ENCODE data around the gene LBX1. TPM values are rescaled to one million over a fixed set of nuclear protein-coding genes. Genes with fewer than 3 reads are reported as not detected.

The LBX1 gene
- not detected in 2 replicates for total RNA-seq
- not detected in 2 replicates for polyA plus RNA-seq
- polyA plus RNA-seq (2011; cell fraction: cytosol; rRNA removed) = not detected in 2 replicates
- polyA plus RNA-seq (2011; cell fraction: nucleus; rRNA removed) = not detected in 2 replicates
- not detected in 2 replicates for polyA plus RNA-seq (2012)
- not detected in 2 replicates for polyA minus RNA-seq
- polyA minus RNA-seq (2011; cell fraction: cytosol; rRNA and poly(A)+ RNA removed) = not detected
- polyA minus RNA-seq (2011; cell fraction: nucleus; rRNA and poly(A)+ RNA removed) = not detected in 2 replicates
- not detected for Bru-seq, nascent RNA
- not detected for BruChase-seq, experiment 1, labeled RNA remaining after a 6-hour chase
- not detected for BruChase-seq, experiment 2, labeled RNA remaining after a 2-hour chase
- long read RNA-seq = 0 reads

- H3K4me2 ChIP-seq (ENCODE audit: insufficient read depth, low read length) = no peak within 1 kb of the TSS
- no peaks in the 10 kb centered on the region for H3K79me2 ChIP-seq (ENCODE audit: control insufficient read depth, insufficient read depth, low read length)
- H3K9ac ChIP-seq (replicated peaks; ENCODE audit: extremely low read depth, insufficient read depth, low read length) = no peak within 1 kb of the TSS
- no peaks in the 10 kb centered on the region for H3K4me1 ChIP-seq (ENCODE audit: control insufficient read depth, extremely low read depth, insufficient read depth, low read length)
- TF ChIP-seq EZH2 (IDR thresholded peaks at IDR 0.05; ENCODE audit: borderline replicate concordance, low read depth, low read length, severe bottlenecking) (peak; percentile 85), CTCF (IDR thresholded peaks at IDR 0.05; ENCODE audit: extremely low read depth in 1 of 2, insufficient read depth in 1 of 2, low read depth in 1 of 2, low read length in 2 of 2) (no peak)
- H3K9me3 ChIP-seq (replicated peaks; ENCODE audit: control insufficient read depth, insufficient read depth, low read length) = no peaks in the 10 kb centered on the region
- peaks cover 90 to 100% of the 10 kb centered on the region in 2 experiments for H3K27me3 ChIP-seq (ENCODE audit: control insufficient read depth in 2 of 2, insufficient read depth in 2 of 2, low read length in 2 of 2)
- no peaks in the 10 kb centered on the region for H3K9me1 ChIP-seq (replicated peaks; ENCODE audit: control insufficient read depth, extremely low read depth, insufficient read depth, low read length)
- FAIRE-seq = no peak
- dilution Hi-C loops (cut with MboI; ENCODE audit: extremely low pct_ligation_motif_present, low sequenced_read_pairs) (no loop called here), intact Hi-C loops (cut with micrococcal nuclease) (no loop called here)
- CTCF ChIA-PET = interaction anchor here (1.2 to 1.5 kb wide), 2 partner anchors 9 kb away, joined by 6 to 10 read pairs; no protein-coding TSS in a partner anchor
- no peaks in the 10 kb centered on the region for H3K36me3 ChIP-seq (ENCODE audit: control insufficient read depth in 2 of 2, extremely low read depth in 1 of 2, insufficient read depth in 2 of 2, low read length in 2 of 2)
- H2AFZ ChIP-seq (ENCODE audit: low read depth, low read length) = no peak within 1 kb of the TSS
- no peaks in the 10 kb centered on the region for H4K20me1 ChIP-seq (replicated peaks; ENCODE audit: control insufficient read depth, extremely low read depth, insufficient read depth, low read length)
- H3K27ac ChIP-seq (ENCODE audit: insufficient read depth, low read depth, low read length) = no peak within 1 kb of the TSS
- no peak within 1 kb of the TSS for H3K4me3 ChIP-seq (replicated peaks in 1 of 3; ENCODE audit: insufficient read depth in 1 of 3, low read depth in 1 of 3, low read length in 3 of 3)
- no TSS peak for BruUV-seq (replicated peaks)
- POLR2A ChIA-PET = no interaction called here
- no peak for DNase-seq (ENCODE audit: low read depth, low spot score)
These were observed at the start of gene LBX1 for GRCh38 chr10:101229266-101230182. Gene LBX1, minus strand, starts transcription at chr10:101229463. Its CDS starts 648 bp downstream, at chr10:101228815.
